ENCODE results near the gene SYNDIG1. TPM values are rescaled to one million over a fixed set of nuclear protein-coding genes. Genes with fewer than 3 reads are reported as not detected.

SYNDIG1 gene
- total RNA-seq, 1 experiment from 2014 or later = not detected

- POLR2A ChIA-PET = no interaction called here
- no peaks in the 10 kb centered on the region for H3K9me3 ChIP-seq (ENCODE audit: control insufficient read depth, insufficient read depth, low read depth, low read length)
- no TSS peak for BruUV-seq (replicated peaks)
- H3K27ac ChIP-seq (ENCODE audit: low read length) = no peak overlapping the region
- 0 out of 2 replicates have a peak, but pooled peaks cover 2% of the 10 kb centered on the region for H3K27me3 ChIP-seq (ENCODE audit: control insufficient read depth, insufficient read depth, low read length)
- intact Hi-C loops (cut with micrococcal nuclease; ENCODE audit: unreplicated experiment) (no loop called here), in situ Hi-C loops (cut with HindIII; ENCODE audit: low pct_unique_long_range_greater_than_20kb, low sequenced_read_pairs) (no loop called here)
- DNase-seq (ENCODE audit: low read depth, low spot score) (no peak), ATAC-seq (no peak)
- H3K4me3 ChIP-seq (ENCODE audit: low read depth in 2 of 2, low read length in 2 of 2) = no peak overlapping the region
- CTCF ChIA-PET = no interaction called here
- no peaks in the 10 kb centered on the region for H3K36me3 ChIP-seq (ENCODE audit: control insufficient read depth, insufficient read depth, low read length)
- TF ChIP-seq SIN3A (IDR thresholded peaks at IDR 0.05; ENCODE audit: borderline replicate concordance, insufficient read depth, low read depth, low read length) = no peak
- no peak for TF ChIP-seq POLR2AphosphoS5 (IDR thresholded peaks at IDR 0.05; ENCODE audit: low read depth, low read length)
- TF ChIP-seq, protein P1, sequence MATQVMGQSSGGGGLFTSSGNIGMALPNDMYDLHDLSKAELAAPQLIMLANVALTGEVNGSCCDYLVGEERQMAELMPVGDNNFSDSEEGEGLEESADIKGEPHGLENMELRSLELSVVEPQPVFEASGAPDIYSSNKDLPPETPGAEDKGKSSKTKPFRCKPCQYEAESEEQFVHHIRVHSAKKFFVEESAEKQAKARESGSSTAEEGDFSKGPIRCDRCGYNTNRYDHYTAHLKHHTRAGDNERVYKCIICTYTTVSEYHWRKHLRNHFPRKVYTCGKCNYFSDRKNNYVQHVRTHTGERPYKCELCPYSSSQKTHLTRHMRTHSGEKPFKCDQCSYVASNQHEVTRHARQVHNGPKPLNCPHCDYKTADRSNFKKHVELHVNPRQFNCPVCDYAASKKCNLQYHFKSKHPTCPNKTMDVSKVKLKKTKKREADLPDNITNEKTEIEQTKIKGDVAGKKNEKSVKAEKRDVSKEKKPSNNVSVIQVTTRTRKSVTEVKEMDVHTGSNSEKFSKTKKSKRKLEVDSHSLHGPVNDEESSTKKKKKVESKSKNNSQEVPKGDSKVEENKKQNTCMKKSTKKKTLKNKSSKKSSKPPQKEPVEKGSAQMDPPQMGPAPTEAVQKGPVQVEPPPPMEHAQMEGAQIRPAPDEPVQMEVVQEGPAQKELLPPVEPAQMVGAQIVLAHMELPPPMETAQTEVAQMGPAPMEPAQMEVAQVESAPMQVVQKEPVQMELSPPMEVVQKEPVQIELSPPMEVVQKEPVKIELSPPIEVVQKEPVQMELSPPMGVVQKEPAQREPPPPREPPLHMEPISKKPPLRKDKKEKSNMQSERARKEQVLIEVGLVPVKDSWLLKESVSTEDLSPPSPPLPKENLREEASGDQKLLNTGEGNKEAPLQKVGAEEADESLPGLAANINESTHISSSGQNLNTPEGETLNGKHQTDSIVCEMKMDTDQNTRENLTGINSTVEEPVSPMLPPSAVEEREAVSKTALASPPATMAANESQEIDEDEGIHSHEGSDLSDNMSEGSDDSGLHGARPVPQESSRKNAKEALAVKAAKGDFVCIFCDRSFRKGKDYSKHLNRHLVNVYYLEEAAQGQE (IDR thresholded peaks at IDR 0.05; ENCODE audit: insufficient read depth in 1 of 2, low read depth in 2 of 2, low read length in 1 of 2) = no peak
- TF ChIP-seq TCF7L2 (IDR thresholded peaks at IDR 0.05; ENCODE audit: low read depth, low read length) = no peak
- no peak for TF ChIP-seq CTCF (IDR thresholded peaks at IDR 0.05)
- H3K4me1 ChIP-seq (ENCODE audit: control insufficient read depth, insufficient read depth, low read length) = no peaks in the 10 kb centered on the region
These were observed 144.9 kb downstream of the SYNDIG1 start for GRCh38 chr20:24614341-24614740.

GRCh38 chr20:24615353-24615752, 145.9 kb downstream of the SYNDIG1 start:
- no peak for ATAC-seq
- in situ Hi-C loops (cut with HindIII; ENCODE audit: low pct_unique_long_range_greater_than_20kb, low sequenced_read_pairs) (no loop called here), intact Hi-C loops (cut with micrococcal nuclease; ENCODE audit: unreplicated experiment) (no loop called here)
- H3K36me3 ChIP-seq (ENCODE audit: control insufficient read depth, insufficient read depth, low read length) = no peaks in the 10 kb centered on the region
- no peak for DNase-seq (ENCODE audit: low read depth, low spot score)
- TF ChIP-seq TCF7L2 (IDR thresholded peaks at IDR 0.05; ENCODE audit: low read depth, low read length) = no peak
- no peak for TF ChIP-seq SIN3A (IDR thresholded peaks at IDR 0.05; ENCODE audit: borderline replicate concordance, insufficient read depth, low read depth, low read length)
- no peak for TF ChIP-seq POLR2AphosphoS5 (IDR thresholded peaks at IDR 0.05; ENCODE audit: low read depth, low read length)
- TF ChIP-seq, protein P1 (IDR thresholded peaks at IDR 0.05; ENCODE audit: insufficient read depth in 1 of 2, low read depth in 2 of 2, low read length in 1 of 2) = no peak
- no peak for TF ChIP-seq CTCF (IDR thresholded peaks at IDR 0.05)
- ChIA-PET POLR2A (no interaction called here), CTCF (no interaction called here)
- no peak overlapping the region for H3K27ac ChIP-seq (ENCODE audit: low read length)
- no peaks in the 10 kb centered on the region for H3K4me1 ChIP-seq (ENCODE audit: control insufficient read depth, insufficient read depth, low read length)
- H3K9me3 ChIP-seq (ENCODE audit: control insufficient read depth, insufficient read depth, low read depth, low read length) = no peaks in the 10 kb centered on the region
- no TSS peak for BruUV-seq (replicated peaks)
- H3K4me3 ChIP-seq (ENCODE audit: low read depth in 2 of 2, low read length in 2 of 2) = no peak overlapping the region
- H3K27me3 ChIP-seq (ENCODE audit: control insufficient read depth, insufficient read depth, low read length) = 0 out of 2 replicates have a peak, but pooled peaks cover 2% of the 10 kb centered on the region

All from Panc1 (cell line).